HepG2 (cell line): ENCODE results near the gene UBXN1. TPM values are rescaled to one million over a fixed set of nuclear protein-coding genes. Genes with fewer than 3 reads are reported as not detected.
A peak's percentile ranks its signal among the peaks of the same experiment; 100 is the strongest.
"Not testable (repeated sequence)": the region's sequence is repeated elsewhere in the genome, so short reads cannot be mapped to it uniquely, and the experiment has no call there.

Source experiments
- ATAC-seq: fragments of 200-7000 bp; cut with Tn5 transposase; 3 replicates; pipeline ENCODE4 v1.9.1; 2020; ENCODE audit warnings: mild to moderate bottlenecking, moderate library complexity
- BruUV-seq: library from RNA; stranded (reverse); fragments of 400-500 nt; replicated peaks from 2 replicates; lab custom pipeline; 2021; lab: Mats Ljungman, UMichigan
- CTCF ChIA-PET: fragments of 300-600 bp; formaldehyde crosslinking; extraction: SDS; loops from one replicate; lab custom pipeline; 2021; ENCODE audit warnings: low total read pairs, inconsistent platforms, low intra/inter-chr PET ratio; lab: Yijun Ruan, JAX
- POLR2A ChIA-PET: fragments of 350-600 bp; sonication (Branson Sonifier 250); formaldehyde crosslinking; loops from one replicate; lab custom pipeline; 2020; ENCODE audit warnings: antibody characterized with exemption, inconsistent platforms; lab: Yijun Ruan, JAX
- DNase-seq: peaks from one replicate; pipeline ENCODE4 v3.0.0-alpha.2; 2015; ENCODE audit warnings: low spot score
- FAIRE-seq: peaks from 3 replicates; lab custom pipeline; 2011; peaks lifted over from hg19 to GRCh38; lab: Jason Lieb, UNC
- H2AFZ ChIP-seq: one replicate; pipeline ENCODE4 v1.6.1; 2011; ENCODE audit warnings: low read length, inconsistent platforms
- H3K27ac ChIP-seq: fragments of 300-600 bp; 3 replicates; pipeline ENCODE4 v1.8.0; 2011; ENCODE audit warnings: mixed run types, mild to moderate bottlenecking, mixed read lengths, low read length, inconsistent platforms; ENCODE audit not compliant: insufficient read depth; ENCODE audit errors: extremely low read length
- H3K27me3 ChIP-seq, 2 experiments: fragments of 200-600 bp in 1 of 2; 2 replicates in 1 of 2; 3 replicates in 1 of 2; pipeline versions ENCODE4 v1.6.0 to v1.8.0; 2011; ENCODE audit warnings: low read length in 2 of 2, mild to moderate bottlenecking in 2 of 2, moderate library complexity in 2 of 2, inconsistent platforms in 1 of 2; ENCODE audit not compliant: insufficient read depth in 2 of 2, control insufficient read depth in 1 of 2
- H3K36me3 ChIP-seq, 2 experiments: fragments of 200-600 bp in 1 of 2; replicated peaks in 1 of 2; 2 replicates in 1 of 2; 3 replicates in 1 of 2; pipeline versions ENCODE4 v1.5.1 to v1.8.0; 2011; ENCODE audit warnings: low read length in 2 of 2, inconsistent platforms in 1 of 2; ENCODE audit not compliant: insufficient read depth in 2 of 2, control insufficient read depth in 1 of 2
- H3K4me1 ChIP-seq: 2 replicates; pipeline ENCODE4 v1.5.1; 2012; ENCODE audit warnings: low read length, inconsistent platforms; ENCODE audit not compliant: insufficient read depth
- H3K4me2 ChIP-seq: 2 replicates; pipeline ENCODE4 v1.6.0; 2011; ENCODE audit warnings: low read depth, low read length, inconsistent platforms
- H3K4me3 ChIP-seq, 3 experiments: fragments of 200-600 bp in 1 of 3; sonication (generic), shearing (Covaris generic) in 1 of 3; replicated peaks in 1 of 3; 2 replicates each; pipeline ENCODE4 v1.5.1; 2011 to 2016; ENCODE audit warnings: low read length in 3 of 3, inconsistent platforms in 2 of 3, low read depth in 2 of 3, mild to moderate bottlenecking in 2 of 3, control low read depth in 1 of 3, mixed read lengths in 1 of 3; ENCODE audit not compliant: insufficient read depth in 1 of 3
- H3K79me2 ChIP-seq: one replicate; pipeline ENCODE4 v1.6.1; 2011; ENCODE audit warnings: low read length, inconsistent platforms; ENCODE audit not compliant: insufficient read depth
- H3K9ac ChIP-seq: 2 replicates; pipeline ENCODE4 v1.6.0; 2011; ENCODE audit warnings: mild to moderate bottlenecking, low read depth, low read length, inconsistent platforms; ENCODE audit not compliant: insufficient read depth
- H3K9me3 ChIP-seq: 2 replicates; pipeline ENCODE4 v1.5.1; 2012; ENCODE audit warnings: mild to moderate bottlenecking, low read length
- H4K20me1 ChIP-seq: 2 replicates; pipeline ENCODE4 v1.6.0; 2011; ENCODE audit warnings: inconsistent platforms, mild to moderate bottlenecking, low read length, moderate library complexity; ENCODE audit not compliant: insufficient read depth
- ARID4A ChIP-seq: sonication (generic); formaldehyde crosslinking; IDR thresholded peaks from 2 replicates; pipeline ENCODE4 v1.5.0; 2020; ENCODE audit warnings: mild to moderate bottlenecking, missing genetic modification reagents, borderline replicate concordance
- DR1 ChIP-seq: sonication (generic); formaldehyde crosslinking; IDR thresholded peaks from 2 replicates; pipeline ENCODE4 v1.8.0; 2021; ENCODE audit warnings: mild to moderate bottlenecking, missing genetic modification reagents, inconsistent platforms
- ELF1 ChIP-seq: sonication (generic); formaldehyde crosslinking; IDR thresholded peaks from 2 replicates; pipeline ENCODE4 v1.4.0; 2020; ENCODE audit warnings: missing genetic modification reagents
- HOXA7 ChIP-seq: sonication (generic); formaldehyde crosslinking; IDR thresholded peaks from 2 replicates; pipeline ENCODE4 v1.8.1; 2022; ENCODE audit warnings: mild to moderate bottlenecking, missing genetic modification reagents, moderate library complexity
- POLR2A ChIP-seq, 2 experiments: IDR thresholded peaks; 2 replicates each; pipeline ENCODE4 v1.6.1; 2011; ENCODE audit warnings: low read depth in 2 of 2, low read length in 2 of 2, mild to moderate bottlenecking in 1 of 2, moderate library complexity in 1 of 2; ENCODE audit not compliant: insufficient read depth in 1 of 2
- RAD21 ChIP-seq: fragments of 450-650 bp; formaldehyde crosslinking; IDR thresholded peaks from 2 replicates; pipeline ENCODE4 v1.5.0; 2020; ENCODE audit warnings: mild to moderate bottlenecking
- SALL1 ChIP-seq: sonication (generic); formaldehyde crosslinking; IDR thresholded peaks from 2 replicates; pipeline ENCODE4 v1.8.0; 2022; ENCODE audit warnings: mild to moderate bottlenecking, missing genetic modification reagents
- SMC3 ChIP-seq: IDR thresholded peaks from 2 replicates; pipeline ENCODE4 v1.6.1; 2011; ENCODE audit warnings: low read length, improper control_type of control experiment
- SOX13 ChIP-seq, 3 experiments: fragments of 450-650 bp in 1 of 3; sonication (generic) in 1 of 3; formaldehyde crosslinking in 1 of 3; IDR thresholded peaks in 2 of 3; conservative IDR thresholded peaks in 1 of 3; 2 replicates each; pipeline versions ENCODE4 v1.5.0 to v1.6.1; 2016 to 2020; ENCODE audit warnings: antibody characterized with exemption in 1 of 3, mild to moderate bottlenecking in 1 of 3, missing compliant biosample characterization in 1 of 3, missing genetic modification reagents in 1 of 3, moderate library complexity in 1 of 3
- TEAD3 ChIP-seq: optimal IDR thresholded peaks from 2 replicates; pipeline ENCODE3; 2016; ENCODE audit warnings: borderline replicate concordance
- ZMAT3 ChIP-seq: sonication (generic); formaldehyde crosslinking; conservative IDR thresholded peaks from 2 replicates; pipeline ENCODE4 v1.7.0; 2021; ENCODE audit warnings: missing genetic modification reagents
- ZNF441 ChIP-seq: sonication (generic); formaldehyde crosslinking; IDR thresholded peaks from 2 replicates; pipeline ENCODE4 v1.7.0; 2021; ENCODE audit warnings: missing genetic modification reagents, borderline replicate concordance
- ZNF501 ChIP-seq: sonication (generic); formaldehyde crosslinking; IDR thresholded peaks from 2 replicates; pipeline ENCODE4 v1.5.1; 2020; ENCODE audit warnings: mild to moderate bottlenecking, moderate library complexity, missing genetic modification reagents
- ZNF713 ChIP-seq: sonication (generic); formaldehyde crosslinking; IDR thresholded peaks from 2 replicates; pipeline ENCODE4 v1.4.0; 2020; ENCODE audit warnings: mild to moderate bottlenecking, missing genetic modification reagents
- ZSCAN12 ChIP-seq: sonication (generic); formaldehyde crosslinking; IDR thresholded peaks from 2 replicates; pipeline ENCODE4 v1.9.0; 2021; ENCODE audit warnings: mild to moderate bottlenecking, missing genetic modification reagents
- WGBS: methylation state at CpG from one replicate; pipeline ENCODE4 v1.1.6; 2017; ENCODE audit warnings: low lambda C conversion rate; 5-methylcytosine and 5-hydroxymethylcytosine counted together
- in situ Hi-C: cut with HindIII; loops from 2 replicates; pipeline ENCODE4 v1.10.0; 2017; ENCODE audit warnings: low pct_unique_long_range_greater_than_20kb; ENCODE audit not compliant: extremely low pct_ligation_motif_present
- intact Hi-C: fragments of 100-400 bp; cut with micrococcal nuclease; formaldehyde crosslinking; loops from one replicate; pipeline ENCODE4 v1.10.0; 2022; ENCODE audit not compliant: unreplicated experiment
- polyA plus RNA-seq, 8 experiments: library from polyadenylated mRNA; depleted of rRNA in 3 of 8; stranded (reverse) in 7 of 8; unstranded in 1 of 8; fragments of >200 nt; fragmentation: Illumina TruSeq in 4 of 8; extraction: Trizol in 4 of 8; gene quantifications; 2 replicates each; pipeline versions ENCODE4 v1.2.1 to v1.2.3, GENCODE V29; 2011 to 2016; ENCODE audit warnings: low read depth in 4 of 8, missing spikeins in 1 of 8, mixed read lengths in 1 of 8; ENCODE audit not compliant: insufficient read depth in 1 of 8
- total RNA-seq, 5 experiments: library from RNA; depleted of rRNA; stranded (reverse); fragments of >200 nt; fragmentation: Illumina TruSeq; extraction: Trizol; gene quantifications; 2 replicates each; pipeline ENCODE4 v1.2.3, GENCODE V29; 2016; ENCODE audit warnings: low read depth in 1 of 5
- TF ChIP-seq, protein P1 (sequence below): sonication (generic); formaldehyde crosslinking; IDR thresholded peaks from 2 replicates; pipeline ENCODE4 v1.4.0; 2020; ENCODE audit warnings: missing genetic modification reagents

UBXN1 gene
- total and polyA plus RNA-seq, 2 of the 13 experiments (the other 11 are each of a cell fraction or from before 2014, with no cell fraction given) = 47.5 to 52.4 TPM

GRCh38 chr11:62694455-62695167, 15.7 kb upstream of the UBXN1 start (continued):
- TF ChIP-seq, protein P1, sequence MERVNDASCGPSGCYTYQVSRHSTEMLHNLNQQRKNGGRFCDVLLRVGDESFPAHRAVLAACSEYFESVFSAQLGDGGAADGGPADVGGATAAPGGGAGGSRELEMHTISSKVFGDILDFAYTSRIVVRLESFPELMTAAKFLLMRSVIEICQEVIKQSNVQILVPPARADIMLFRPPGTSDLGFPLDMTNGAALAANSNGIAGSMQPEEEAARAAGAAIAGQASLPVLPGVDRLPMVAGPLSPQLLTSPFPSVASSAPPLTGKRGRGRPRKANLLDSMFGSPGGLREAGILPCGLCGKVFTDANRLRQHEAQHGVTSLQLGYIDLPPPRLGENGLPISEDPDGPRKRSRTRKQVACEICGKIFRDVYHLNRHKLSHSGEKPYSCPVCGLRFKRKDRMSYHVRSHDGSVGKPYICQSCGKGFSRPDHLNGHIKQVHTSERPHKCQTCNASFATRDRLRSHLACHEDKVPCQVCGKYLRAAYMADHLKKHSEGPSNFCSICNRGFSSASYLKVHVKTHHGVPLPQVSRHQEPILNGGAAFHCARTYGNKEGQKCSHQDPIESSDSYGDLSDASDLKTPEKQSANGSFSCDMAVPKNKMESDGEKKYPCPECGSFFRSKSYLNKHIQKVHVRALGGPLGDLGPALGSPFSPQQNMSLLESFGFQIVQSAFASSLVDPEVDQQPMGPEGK (CRISPR knock-in tag) = peak; percentile 35; the same call in 1 of the 2 replicates
- TF ChIP-seq ARID4A (peak; percentile 25; the same call in 1 of the 2 replicates), HOXA7 (no peak), SOX13 (IDR thresholded peaks at IDR 0.05) (no peak), SOX13 (CRISPR knock-in tag; conservative IDR thresholded peaks at IDR 0.05 in 1 of 2, IDR thresholded peaks at IDR 0.05 in 1 of 2) (no peak), POLR2A (IDR thresholded peaks at IDR 0.05; ENCODE audit: insufficient read depth in 1 of 2, low read depth in 2 of 2, low read length in 2 of 2) (no peak), TEAD3 (CRISPR knock-in tag) (no peak), ZNF713 (no peak), SALL1 (no peak), SMC3 (peak; percentile 78), ZNF501 (CRISPR knock-in tag) (peak; percentile 44; the same call in 1 of the 2 replicates), ZMAT3 (CRISPR knock-in tag) (no peak), ZNF441 (CRISPR knock-in tag) (no peak), ZSCAN12 (CRISPR knock-in tag) (no peak), RAD21 (peak; percentile 56), DR1 (no peak), ELF1 (CRISPR knock-in tag) (no peak)

DNA sequence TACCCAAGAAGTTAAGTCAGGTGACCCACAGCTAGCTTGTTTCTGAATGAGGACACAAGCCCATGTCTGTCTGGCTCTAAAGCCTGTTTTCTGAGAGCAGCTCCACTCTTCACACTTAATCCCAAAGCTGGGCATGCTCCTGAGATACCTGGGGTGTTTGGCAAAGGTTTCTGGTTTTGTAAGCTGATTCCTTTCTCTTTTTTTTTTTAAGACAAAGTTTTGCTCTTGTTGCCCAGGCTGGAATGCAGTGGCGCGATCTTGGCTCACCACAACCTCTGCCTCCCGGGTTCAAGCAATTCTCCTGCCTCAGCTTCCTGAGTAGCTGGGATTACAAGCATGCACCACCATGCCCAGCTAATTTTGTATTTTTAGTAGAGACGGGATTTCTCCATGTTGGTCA, 14.8 kb upstream of the UBXN1 start:
- ATAC-seq, BruUV-seq, H3K4me2 ChIP-seq, FAIRE-seq, CTCF ChIA-PET, in situ Hi-C loops, H3K79me2 ChIP-seq, H3K9me3 ChIP-seq, H3K27ac ChIP-seq, H2AFZ ChIP-seq, DNase-seq, H3K9ac ChIP-seq, H4K20me1 ChIP-seq, H3K27me3 ChIP-seq, H3K4me1 ChIP-seq, H3K4me3 ChIP-seq: not testable (repeated sequence)
- intact Hi-C loops = loop anchor here (1.0 kb wide), 1 partner anchor 313 kb away; no protein-coding TSS in a partner anchor
- POLR2A ChIA-PET = interaction anchor here (0.6 kb wide), 2 partner anchors 124 to 298 kb away, joined by 3 read pairs; no protein-coding TSS in a partner anchor
- WGBS = 79% methylated on average over 4 of the region's 4 CpGs
- peaks cover 17 to 37% of the 10 kb centered on the region in 2 experiments for H3K36me3 ChIP-seq
